ENCODE data around the gene MT4.

MT4 gene

DNA sequence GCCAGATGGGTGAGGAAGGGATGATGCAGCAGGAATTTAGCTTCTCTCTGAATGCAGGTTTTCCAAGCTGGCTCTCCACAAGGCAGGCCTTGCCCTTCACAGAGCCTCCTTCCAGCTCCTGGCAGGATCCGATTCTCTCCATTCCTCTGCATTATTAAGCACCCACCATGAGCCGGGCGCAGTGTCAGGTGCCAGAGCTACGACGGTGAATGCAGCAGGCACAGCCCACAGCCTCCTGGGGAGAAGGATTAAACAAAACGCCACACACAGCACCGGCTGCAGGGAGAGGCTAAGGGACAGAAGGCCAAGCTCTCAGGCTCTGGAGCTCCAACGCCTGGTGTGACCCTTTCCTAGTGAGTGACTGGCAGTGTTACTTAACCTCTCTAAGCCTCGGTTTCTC, 36.5 kb downstream of the MT4 start:
- TF ChIP-seq, protein P1, sequence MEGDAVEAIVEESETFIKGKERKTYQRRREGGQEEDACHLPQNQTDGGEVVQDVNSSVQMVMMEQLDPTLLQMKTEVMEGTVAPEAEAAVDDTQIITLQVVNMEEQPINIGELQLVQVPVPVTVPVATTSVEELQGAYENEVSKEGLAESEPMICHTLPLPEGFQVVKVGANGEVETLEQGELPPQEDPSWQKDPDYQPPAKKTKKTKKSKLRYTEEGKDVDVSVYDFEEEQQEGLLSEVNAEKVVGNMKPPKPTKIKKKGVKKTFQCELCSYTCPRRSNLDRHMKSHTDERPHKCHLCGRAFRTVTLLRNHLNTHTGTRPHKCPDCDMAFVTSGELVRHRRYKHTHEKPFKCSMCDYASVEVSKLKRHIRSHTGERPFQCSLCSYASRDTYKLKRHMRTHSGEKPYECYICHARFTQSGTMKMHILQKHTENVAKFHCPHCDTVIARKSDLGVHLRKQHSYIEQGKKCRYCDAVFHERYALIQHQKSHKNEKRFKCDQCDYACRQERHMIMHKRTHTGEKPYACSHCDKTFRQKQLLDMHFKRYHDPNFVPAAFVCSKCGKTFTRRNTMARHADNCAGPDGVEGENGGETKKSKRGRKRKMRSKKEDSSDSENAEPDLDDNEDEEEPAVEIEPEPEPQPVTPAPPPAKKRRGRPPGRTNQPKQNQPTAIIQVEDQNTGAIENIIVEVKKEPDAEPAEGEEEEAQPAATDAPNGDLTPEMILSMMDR (conservative IDR thresholded peaks at IDR 0.05; ENCODE audit: control insufficient read depth, insufficient read depth, low read depth, low read length) = no peak
- DNase-seq (ENCODE audit: low read depth) = no peak
- H3K4me3 ChIP-seq (ENCODE audit: control insufficient read depth, low read depth, low read length) = no peak overlapping the region

DNA sequence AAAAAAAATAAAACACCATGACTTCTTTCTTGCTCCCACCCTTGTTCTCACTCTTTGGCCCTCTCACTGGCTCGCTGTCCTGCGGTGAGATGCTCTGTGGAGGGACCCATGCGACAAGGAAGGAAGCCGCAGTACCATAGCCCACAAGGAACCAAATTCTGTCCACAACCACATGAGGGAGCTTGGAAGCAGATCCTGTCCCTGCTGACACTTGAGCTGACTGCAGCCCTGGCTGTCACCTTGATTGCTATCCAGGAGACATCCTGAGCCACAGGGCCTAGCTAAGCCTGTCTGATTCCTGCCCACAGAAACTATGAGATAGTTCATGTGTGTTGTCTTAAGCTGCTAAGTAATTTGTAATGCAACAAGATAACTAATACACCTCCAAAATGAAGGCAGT, 38.7 kb downstream of the MT4 start:
- peak; percentile 53 for DNase-seq (ENCODE audit: low read depth)
- H3K4me3 ChIP-seq (ENCODE audit: control insufficient read depth, low read depth, low read length) = no peak overlapping the region
- TF ChIP-seq, protein P1 (conservative IDR thresholded peaks at IDR 0.05; ENCODE audit: control insufficient read depth, insufficient read depth, low read depth, low read length) = peak; percentile 45

DNA sequence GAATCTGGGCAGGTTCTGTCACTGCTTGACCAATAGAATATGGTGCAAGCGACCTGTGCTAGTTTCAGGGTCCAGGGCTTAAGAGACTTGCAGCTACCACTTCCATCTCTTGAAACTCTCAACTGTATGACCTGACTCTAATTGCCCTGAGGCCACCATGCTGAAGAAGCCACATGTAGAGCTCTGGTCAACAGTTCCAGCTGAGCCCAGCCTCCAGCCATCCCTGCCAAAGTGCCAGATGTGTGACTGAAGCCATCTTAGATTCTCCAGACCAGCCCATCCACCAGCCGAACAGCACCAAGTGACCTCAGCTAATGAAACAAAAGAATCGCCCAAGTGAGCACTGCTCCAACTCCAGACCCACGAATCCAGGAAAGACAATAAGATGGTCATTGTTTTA, 40.1 kb downstream of the MT4 start:
- H3K4me3 ChIP-seq (ENCODE audit: control insufficient read depth, low read depth, low read length) = no peak overlapping the region
- TF ChIP-seq, protein P1 (conservative IDR thresholded peaks at IDR 0.05; ENCODE audit: control insufficient read depth, insufficient read depth, low read depth, low read length) = no peak
- no peak for DNase-seq (ENCODE audit: low read depth)

DNA sequence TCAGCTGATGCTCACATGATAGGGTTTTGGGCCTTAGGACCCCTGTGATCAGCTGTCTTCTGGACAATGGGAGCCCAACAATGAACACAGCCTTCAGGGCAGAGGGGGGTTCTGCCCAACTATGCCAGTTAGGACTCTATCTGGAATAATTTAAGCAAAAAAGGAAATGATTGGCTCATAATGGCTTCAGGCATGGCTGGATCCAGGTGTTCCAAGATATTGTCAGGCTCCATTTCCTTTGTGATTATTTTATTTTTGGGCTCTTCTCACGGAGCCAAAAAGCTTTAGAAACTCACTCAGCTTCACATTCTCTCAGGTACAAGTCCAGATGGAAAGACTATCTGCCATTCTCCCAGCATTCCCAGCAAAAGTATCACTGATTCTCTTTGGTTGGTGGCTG, 40.6 kb downstream of the MT4 start:
- TF ChIP-seq, protein P1 (conservative IDR thresholded peaks at IDR 0.05; ENCODE audit: control insufficient read depth, insufficient read depth, low read depth, low read length) = no peak

DNA sequence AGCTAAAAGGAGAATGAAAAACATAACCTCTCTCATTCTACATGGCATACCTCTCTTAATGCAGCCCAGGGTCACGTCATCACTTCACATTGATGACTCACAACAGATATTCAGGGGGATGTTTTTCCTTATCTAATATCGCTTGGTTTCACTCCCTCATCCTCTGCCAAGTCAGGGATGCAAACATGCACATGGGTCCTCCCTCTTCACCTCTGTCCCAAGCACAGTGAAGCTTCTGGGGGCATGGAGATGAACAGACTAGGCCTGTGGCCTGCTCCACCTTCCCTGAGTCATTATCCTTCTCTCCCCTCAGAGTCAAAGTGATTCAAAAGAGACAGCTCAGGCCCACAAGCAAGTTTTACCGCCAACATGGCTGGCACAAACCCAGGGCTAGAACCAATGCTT, 41.2 kb downstream of the MT4 start:
- TF ChIP-seq, protein P1 (conservative IDR thresholded peaks at IDR 0.05; ENCODE audit: control insufficient read depth, insufficient read depth, low read depth, low read length) = no peak
- DNase-seq (ENCODE audit: low read depth) = no peak
- H3K4me3 ChIP-seq (ENCODE audit: control insufficient read depth, low read depth, low read length) = no peak overlapping the region

More for the DNA sequence above, 40.6 kb downstream of the MT4 start:
- no peak overlapping the region for H3K4me3 ChIP-seq (ENCODE audit: control insufficient read depth, low read depth, low read length)
- DNase-seq (ENCODE audit: low read depth) = no peak

DNA sequence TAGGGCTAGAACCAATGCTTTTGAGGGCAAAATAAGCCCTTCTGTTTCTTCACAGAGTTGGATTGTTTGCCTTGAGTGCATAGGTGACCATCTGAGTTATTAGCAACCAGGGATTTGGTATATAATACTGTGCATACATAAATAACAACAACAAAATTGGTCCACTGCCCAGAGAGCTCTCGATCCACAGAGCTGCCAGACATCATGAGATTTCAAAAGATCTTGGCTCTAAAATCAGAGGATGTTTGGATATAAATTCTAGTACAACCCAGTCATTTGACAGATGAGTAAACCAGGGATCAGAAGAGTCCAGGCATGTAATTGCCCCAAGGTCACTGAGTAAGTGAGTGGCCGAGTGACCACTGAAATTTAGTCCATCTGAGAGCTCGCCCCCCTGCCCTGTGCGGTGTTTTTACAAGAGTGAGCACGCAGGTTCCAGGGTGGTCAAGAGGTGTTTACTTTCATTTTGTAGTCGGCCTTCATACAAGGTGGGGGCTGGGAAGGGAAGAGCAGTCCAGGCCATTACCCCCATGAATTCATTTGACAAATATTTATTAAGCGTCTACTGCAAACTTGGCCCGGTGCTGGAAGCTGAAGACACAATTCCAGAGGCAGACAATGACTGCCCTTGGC, 41.7 kb downstream of the MT4 start:
- TF ChIP-seq, protein P1 (conservative IDR thresholded peaks at IDR 0.05; ENCODE audit: control insufficient read depth, insufficient read depth, low read depth, low read length) = no peak
- peak; percentile 98 for DNase-seq (ENCODE audit: low read depth)
- peak overlapping the region; percentile 40 for H3K4me3 ChIP-seq (ENCODE audit: control insufficient read depth, low read depth, low read length)
